CD14-positive monocyte (primary cell): ENCODE results near the gene HLTF. TPM values are rescaled to one million over a fixed set of nuclear protein-coding genes. Genes with fewer than 3 reads are reported as not detected.

ENCODE experiments used
- DNase-seq, 3 donors: peaks; one replicate each; pipeline ENCODE4 v3.0.0-alpha.2; 2011 to 2022
- H2AFZ ChIP-seq: 2 replicates; pipeline ENCODE4 v1.6.0; 2012; ENCODE audit warnings: mild to moderate bottlenecking, low read depth, low read length, inconsistent platforms; ENCODE audit not compliant: insufficient read depth, poor library complexity, severe bottlenecking
- H3K27ac ChIP-seq, 2 donors: 1 replicate in 1 of 2; 2 replicates in 1 of 2; pipeline ENCODE4 v1.5.1; 2012 to 2013; ENCODE audit warnings: low read length in 2 of 2, control low read depth in 1 of 2, inconsistent platforms in 1 of 2, low read depth in 1 of 2, mild to moderate bottlenecking in 1 of 2
- H3K27me3 ChIP-seq, 2 donors: one replicate each; pipeline versions ENCODE4 v1.6.0 to v1.6.1; 2011 to 2013; ENCODE audit warnings: low read length in 2 of 2; ENCODE audit not compliant: control insufficient read depth in 2 of 2, insufficient read depth in 2 of 2
- H3K36me3 ChIP-seq, 2 donors: replicated peaks in 1 of 2; 1 replicate in 1 of 2; 2 replicates in 1 of 2; pipeline versions ENCODE4 v1.5.1 to v1.6.1; 2012 to 2013; ENCODE audit warnings: low read length in 2 of 2, control low read depth in 1 of 2, inconsistent platforms in 1 of 2, mild to moderate bottlenecking in 1 of 2; ENCODE audit not compliant: insufficient read depth in 2 of 2, control insufficient read depth in 1 of 2
- H3K4me1 ChIP-seq, 2 donors: 1 replicate in 1 of 2; 2 replicates in 1 of 2; pipeline versions ENCODE4 v1.5.1 to v1.6.1; 2012 to 2013; ENCODE audit warnings: low read length in 2 of 2, control low read depth in 1 of 2, inconsistent platforms in 1 of 2, mild to moderate bottlenecking in 1 of 2, moderate library complexity in 1 of 2; ENCODE audit not compliant: insufficient read depth in 2 of 2, control insufficient read depth in 1 of 2
- H3K4me2 ChIP-seq: replicated peaks from 2 replicates; pipeline ENCODE3; 2012; ENCODE audit warnings: low read length, moderate library complexity, mild to moderate bottlenecking; ENCODE audit not compliant: poor library complexity, severe bottlenecking; ENCODE audit errors: extremely low read depth
- H3K4me3 ChIP-seq, 3 experiments: fragments of 200-600 bp in 1 of 3; sonication (generic) in 1 of 3; replicated peaks in 1 of 3; 1 replicate in 2 of 3; 2 replicates in 1 of 3; pipeline ENCODE4 v1.5.1; 2011 to 2013; ENCODE audit warnings: low read length in 3 of 3, mild to moderate bottlenecking in 3 of 3, control low read depth in 2 of 3, low read depth in 2 of 3, inconsistent platforms in 1 of 3, moderate library complexity in 1 of 3
- H3K79me2 ChIP-seq: 2 replicates; pipeline ENCODE4 v1.6.0; 2012; ENCODE audit warnings: mild to moderate bottlenecking, control low read depth, inconsistent platforms, low read length, moderate library complexity; ENCODE audit not compliant: insufficient read depth
- H3K9ac ChIP-seq: 2 replicates; pipeline ENCODE4 v1.6.0; 2017; ENCODE audit warnings: low read length, mild to moderate bottlenecking; ENCODE audit not compliant: insufficient read depth, poor library complexity, severe bottlenecking
- H3K9me3 ChIP-seq, 2 donors: replicated peaks in 1 of 2; 1 replicate in 1 of 2; 2 replicates in 1 of 2; pipeline versions ENCODE4 v1.5.1 to v1.6.1; 2012 to 2013; ENCODE audit warnings: low read length in 2 of 2, control low read depth in 1 of 2; ENCODE audit not compliant: control insufficient read depth in 1 of 2, insufficient read depth in 1 of 2
- H4K20me1 ChIP-seq: 2 replicates; pipeline ENCODE4 v1.6.0; 2012; ENCODE audit warnings: mild to moderate bottlenecking, low read length, control low read depth, moderate library complexity; ENCODE audit not compliant: insufficient read depth
- H3K27ac Mint-ChIP-seq, 7 donors: one replicate each; pipeline ENCODE4 v1.8.0; 2020; ENCODE audit warnings: mild to moderate bottlenecking in 7 of 7, mixed read lengths in 7 of 7, moderate library complexity in 6 of 7, inconsistent platforms in 2 of 7
- H3K27me3 Mint-ChIP-seq, 3 donors: one replicate each; pipeline ENCODE4 v1.8.0; 2021 to 2022; ENCODE audit warnings: low read depth in 3 of 3, mild to moderate bottlenecking in 3 of 3, mixed read lengths in 3 of 3, moderate library complexity in 3 of 3, inconsistent platforms in 1 of 3
- H3K36me3 Mint-ChIP-seq, 2 donors: one replicate each; pipeline ENCODE4 v1.8.0; 2020; ENCODE audit warnings: mixed read lengths in 2 of 2, inconsistent platforms in 1 of 2, mild to moderate bottlenecking in 1 of 2
- H3K4me1 Mint-ChIP-seq: one replicate; pipeline ENCODE4 v1.8.0; 2020; ENCODE audit warnings: mild to moderate bottlenecking, mixed read lengths
- H3K4me3 Mint-ChIP-seq, 2 donors: one replicate each; pipeline ENCODE4 v1.8.0; 2020; ENCODE audit warnings: mild to moderate bottlenecking in 2 of 2, mixed read lengths in 2 of 2, moderate library complexity in 1 of 2
- H3K9me3 Mint-ChIP-seq, 7 donors: one replicate each; pipeline ENCODE4 v1.8.0; 2020 to 2022; ENCODE audit warnings: mixed read lengths in 7 of 7, mild to moderate bottlenecking in 6 of 7, moderate library complexity in 6 of 7, inconsistent platforms in 2 of 7
- CTCF ChIP-seq: fragments of 200-600 bp; IDR thresholded peaks from one replicate; pipeline ENCODE4 v1.8.0; 2022; ENCODE audit warnings: antibody characterized with exemption, mild to moderate bottlenecking
- WGBS: methylation state at CpG from one replicate; pipeline ENCODE4 v1.1.5; 2013; ENCODE audit warnings: missing lambda C conversion rate; ENCODE audit not compliant: insufficient coverage; 5-methylcytosine and 5-hydroxymethylcytosine counted together
- intact Hi-C, 2 donors: fragments of 100-400 bp; cut with micrococcal nuclease; formaldehyde crosslinking; loops; one replicate each; pipeline versions ENCODE4 v1.15.0 to v1.15.1; 2023
- polyA plus RNA-seq, 3 donors: library from polyadenylated mRNA; depleted of rRNA in 1 of 3; unstranded in 2 of 3; stranded (reverse) in 1 of 3; fragments of 300-500 nt in 2 of 3; fragments of >200 nt in 1 of 3; fragmentation: Illumina TruSeq in 2 of 3; gene quantifications; 1 replicate in 2 of 3; 2 replicates in 1 of 3; pipeline ENCODE4 v1.2.3, GENCODE V29; 2012 to 2021

HLTF gene
- polyA plus RNA-seq, 3 donors = 2.0 to 4.6 (median 2.7) TPM

DNA sequence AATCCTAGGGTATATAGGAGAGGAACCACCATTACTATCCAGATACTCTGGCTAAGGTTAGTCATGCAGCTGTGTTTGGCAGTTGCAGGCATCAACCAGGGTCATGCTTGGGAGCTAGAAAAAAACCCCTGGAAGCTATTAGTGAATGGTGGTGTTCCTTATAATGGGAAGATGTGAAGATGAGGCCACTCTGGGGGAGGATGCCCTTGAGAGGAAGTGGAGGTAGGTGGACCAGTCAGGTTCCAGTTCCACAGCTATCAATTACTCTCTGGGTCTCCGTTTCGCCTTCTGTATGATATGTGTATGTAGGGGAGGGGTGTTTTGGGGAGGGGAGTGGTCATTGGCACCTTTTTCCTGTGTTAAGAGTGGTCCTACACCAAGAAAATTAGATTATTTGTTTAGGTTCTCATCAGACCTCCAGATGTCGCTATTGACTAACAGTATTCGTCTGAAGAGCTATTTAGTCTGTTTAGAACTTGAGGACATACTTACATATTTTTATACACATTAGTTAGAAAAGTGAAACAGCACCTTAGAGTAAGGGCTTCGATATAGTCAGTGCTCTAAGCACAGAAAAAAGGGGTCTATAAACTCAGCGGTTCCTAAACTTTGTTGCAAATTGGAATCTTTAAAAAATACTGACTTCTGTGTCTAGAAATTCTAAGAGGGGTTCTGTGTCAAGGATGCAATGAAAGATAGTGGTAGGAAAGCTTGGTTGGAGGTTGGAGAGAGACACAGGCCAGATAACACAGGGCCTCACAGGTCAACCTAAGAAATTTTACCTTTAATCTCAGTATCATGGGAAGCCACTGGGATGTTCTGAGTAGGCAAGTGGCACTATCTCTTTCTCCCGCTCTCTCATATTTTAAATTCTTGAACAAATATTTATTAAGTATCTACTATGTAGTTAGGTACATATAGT, 34.0 kb upstream of the HLTF start:
- Histone ChIP-seq H3K4me2 (no peak overlapping the region), H3K36me3 (no peaks in the 10 kb centered on the region), H3K79me2 (no peaks in the 10 kb centered on the region), H4K20me1 (no peaks in the 10 kb centered on the region), H3K9ac (no peak overlapping the region), H3K27ac (no peak overlapping the region), H3K4me1 (no peaks in the 10 kb centered on the region), H3K27me3 (no peaks in the 10 kb centered on the region), H3K4me3 (no peak overlapping the region), H3K9me3 (no peaks in the 10 kb centered on the region), H2AFZ (no peak overlapping the region)
- intact Hi-C loops = loop anchor here (2.0 to 10.0 kb wide), 2 partner anchors 126 to 152 kb away; partner anchors contain the start of gene GYG1 (in 1 of the 2)
- Mint-ChIP-seq H3K36me3 (peaks cover 0 to 2% of the 10 kb centered on the region in 2 donors), H3K4me3 (no peak overlapping the region), H3K27me3 (no peaks in the 10 kb centered on the region), H3K4me1 (peaks cover 7% of the 10 kb centered on the region), H3K27ac (peak overlapping the region in 1 of 7 donors; percentile 31), H3K9me3 (no peaks in the 10 kb centered on the region)
- 6% methylated on average over 3 of the region's 7 CpGs for WGBS
- DNase-seq = peak; percentile 48 to 78 (median 63)
- TF ChIP-seq CTCF = peak; percentile 77

- peaks cover 9% of the 10 kb centered on the region for H3K4me1 Mint-ChIP-seq
- H3K4me3 ChIP-seq = no peak overlapping the region
- no peaks in the 10 kb centered on the region for H4K20me1 ChIP-seq
- no peak for DNase-seq
- 100% methylated on average over 1 of the region's 1 CpG for WGBS
- no peaks in the 10 kb centered on the region for H3K9me3 ChIP-seq
- H3K27ac ChIP-seq = no peak overlapping the region
- H3K27me3 Mint-ChIP-seq = no peaks in the 10 kb centered on the region
- no peaks in the 10 kb centered on the region for H3K36me3 Mint-ChIP-seq
- no peak for TF ChIP-seq CTCF
- intact Hi-C loops = no loop called here
- no peaks in the 10 kb centered on the region for H3K4me1 ChIP-seq
- no peak overlapping the region for H3K4me2 ChIP-seq
- H3K36me3 ChIP-seq = no peaks in the 10 kb centered on the region
- no peaks in the 10 kb centered on the region for H3K9me3 Mint-ChIP-seq
- no peak overlapping the region for H3K9ac ChIP-seq
- H3K27me3 ChIP-seq = no peaks in the 10 kb centered on the region
- H3K4me3 Mint-ChIP-seq = no peak overlapping the region
- H3K27ac Mint-ChIP-seq = no peak overlapping the region
- H2AFZ ChIP-seq = no peak overlapping the region
- no peaks in the 10 kb centered on the region for H3K79me2 ChIP-seq
Measured at GRCh38 chr3:149119466-149119865, 33.1 kb upstream of the HLTF start.
